ENCODE measurements around the gene ALK.

GRCh38 chr2:29894822-29895614 is 26.4 kb downstream of the ALK start:
- TF ChIP-seq BHLHE40 (IDR thresholded peaks at IDR 0.05; ENCODE audit: borderline replicate concordance in 1 of 2, low read depth in 2 of 2, low read length in 1 of 2) (no peak), MAX (IDR thresholded peaks at IDR 0.05; ENCODE audit: low read depth, low read length) (no peak), SKIL (IDR thresholded peaks at IDR 0.05; ENCODE audit: low read depth, poor library complexity, severe bottlenecking) (no peak), REST (IDR thresholded peaks at IDR 0.05; ENCODE audit: low read depth, low read length) (no peak), ZBTB40 (IDR thresholded peaks at IDR 0.05; ENCODE audit: borderline replicate concordance) (no peak), CTCF (IDR thresholded peaks at IDR 0.05 in 2 of 3, conservative IDR thresholded peaks at IDR 0.05 in 1 of 3; ENCODE audit: control insufficient read depth in 2 of 3, extremely low read depth in 1 of 3, insufficient read depth in 1 of 3, low read depth in 3 of 3, low read length in 3 of 3) (no peak)

All from GM12878 (cell line).